Neutrophil (primary cell): ENCODE measurements around the gene STAP2.
"Not testable (repeated sequence)": the region's sequence is repeated elsewhere in the genome, so short reads cannot be mapped to it uniquely, and the experiment has no call there.

Experiments
- H3K27ac ChIP-seq: fragments of 200-600 bp; sonication (generic); 2 replicates; pipeline ENCODE4 v1.5.1; 2016; ENCODE audit warnings: mild to moderate bottlenecking, moderate library complexity
- H3K27me3 ChIP-seq: fragments of 200-600 bp; sonication (generic); 2 replicates; pipeline ENCODE4 v1.6.0; 2016; ENCODE audit warnings: mild to moderate bottlenecking
- H3K36me3 ChIP-seq: fragments of 200-600 bp; sonication (generic); 2 replicates; pipeline ENCODE4 v1.5.1; 2017
- H3K4me1 ChIP-seq, 2 experiments: fragments of 200-600 bp in 1 of 2; sonication (generic) in 1 of 2; 1 replicate in 1 of 2; 2 replicates in 1 of 2; pipeline versions ENCODE4 v1.5.1 to v1.6.1; 2013 to 2016; ENCODE audit warnings: low read depth in 1 of 2, low read length in 1 of 2, mild to moderate bottlenecking in 1 of 2, moderate library complexity in 1 of 2; ENCODE audit not compliant: control insufficient read depth in 1 of 2, insufficient read depth in 1 of 2
- H3K4me3 ChIP-seq, 2 experiments: fragments of 200-600 bp in 1 of 2; sonication (generic) in 1 of 2; 1 replicate in 1 of 2; 2 replicates in 1 of 2; pipeline ENCODE4 v1.5.1; 2013 to 2016; ENCODE audit warnings: low read depth in 1 of 2, low read length in 1 of 2, mild to moderate bottlenecking in 1 of 2, moderate library complexity in 1 of 2
- H3K9me3 ChIP-seq: fragments of 200-600 bp; sonication (generic); 2 replicates; pipeline ENCODE4 v1.5.1; 2016
- CTCF ChIP-seq: fragments of 200-600 bp; sonication (generic); IDR thresholded peaks from 2 replicates; pipeline ENCODE4 v1.5.1; 2016; ENCODE audit warnings: antibody characterized with exemption

The STAP2 gene

GRCh38 chr19:4279530-4280422, 58.9 kb downstream of the STAP2 start:
- no peak overlapping the region for H3K4me3 ChIP-seq
- H3K27ac ChIP-seq: no peak overlapping the region
- H3K36me3 ChIP-seq: no peaks in the 10 kb centered on the region
- H3K4me1 ChIP-seq: no peaks in the 10 kb centered on the region
- H3K9me3 ChIP-seq: no peaks in the 10 kb centered on the region
- H3K27me3 ChIP-seq: peaks cover 72% of the 10 kb centered on the region
- TF ChIP-seq CTCF: no peak

GRCh38 chr19:4279267-4279529, 59.4 kb downstream of the STAP2 start:
- peaks cover 66% of the 10 kb centered on the region for H3K27me3 ChIP-seq

GRCh38 chr19:4278419-4279266, 60.0 kb downstream of the STAP2 start, which contains the start of gene SHD:
TSS of gene SHD (plus strand) at chr19:4279266. CDS start at chr19:4280064, 798 bp downstream.
- H3K27ac ChIP-seq: no peak within 1 kb of the TSS
- no peaks in the 10 kb centered on the region for H3K9me3 ChIP-seq
- no peaks in the 10 kb centered on the region for H3K4me1 ChIP-seq
- TF ChIP-seq CTCF: no peak
- H3K4me3 ChIP-seq: no peak within 1 kb of the TSS
- H3K27me3 ChIP-seq: peaks cover 64% of the 10 kb centered on the region
- H3K36me3 ChIP-seq: no peaks in the 10 kb centered on the region

More at GRCh38 chr19:4279267-4279529, 59.4 kb downstream of the STAP2 start:
- H3K4me1 ChIP-seq: no peaks in the 10 kb centered on the region
- H3K4me3 ChIP-seq: no peak overlapping the region
- H3K27ac ChIP-seq: no peak overlapping the region
- no peak for TF ChIP-seq CTCF
- no peaks in the 10 kb centered on the region for H3K36me3 ChIP-seq
- no peaks in the 10 kb centered on the region for H3K9me3 ChIP-seq

GRCh38 chr19:4278010-4278409, 60.6 kb downstream of the STAP2 start:
- H3K27ac ChIP-seq: no peak overlapping the region
- no peaks in the 10 kb centered on the region for H3K4me1 ChIP-seq
- H3K36me3 ChIP-seq: no peaks in the 10 kb centered on the region
- H3K27me3 ChIP-seq: peaks cover 62% of the 10 kb centered on the region
- no peak for TF ChIP-seq CTCF
- H3K4me3 ChIP-seq: no peak overlapping the region
- H3K9me3 ChIP-seq: no peaks in the 10 kb centered on the region

GRCh38 chr19:4277191-4277696, 61.4 kb downstream of the STAP2 start:
- Histone ChIP-seq H3K4me1 (no peaks in the 10 kb centered on the region), H3K9me3 (no peaks in the 10 kb centered on the region), H3K27ac (no peak overlapping the region), H3K27me3 (peaks cover 56% of the 10 kb centered on the region), H3K4me3 (no peak overlapping the region), H3K36me3 (no peaks in the 10 kb centered on the region)
- TF ChIP-seq CTCF: no peak

- H3K27ac ChIP-seq, H3K4me1 ChIP-seq, H3K4me3 ChIP-seq, H3K9me3 ChIP-seq: not testable (repeated sequence)
- peaks cover 27% of the 10 kb centered on the region for H3K27me3 ChIP-seq
- H3K36me3 ChIP-seq: peaks cover 13% of the 10 kb centered on the region
Observed at GRCh38 chr19:4274321-4274686, 64.3 kb downstream of the STAP2 start.
